ENCODE results near the gene C8G.

The C8G gene

DNA sequence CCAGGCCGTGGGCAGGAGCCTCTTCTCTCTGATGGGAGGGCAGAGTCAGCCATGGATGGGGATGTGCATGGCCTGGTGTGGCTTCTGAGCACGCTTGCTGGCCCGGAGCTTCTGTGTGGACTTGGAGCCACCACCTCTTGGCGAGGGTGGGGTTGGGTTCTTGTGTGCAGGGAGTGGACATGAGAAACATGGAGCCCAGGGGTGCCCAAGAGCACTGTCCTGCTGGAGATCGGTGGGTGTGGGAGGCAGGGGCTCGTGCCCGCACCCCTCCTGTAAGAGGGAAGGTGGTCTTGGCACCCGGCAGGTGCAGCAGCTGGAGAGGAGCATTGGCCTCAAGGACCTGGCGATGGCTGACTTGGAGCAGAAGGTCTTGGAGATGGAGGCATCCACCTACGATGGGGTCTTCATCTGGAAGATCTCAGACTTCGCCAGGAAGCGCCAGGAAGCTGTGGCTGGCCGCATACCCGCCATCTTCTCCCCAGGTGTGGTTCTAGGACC, 24.3 kb upstream of the C8G start:
- no peak overlapping the region for H3K4me3 ChIP-seq (replicated peaks; ENCODE audit: low read depth, low read length)
- TF ChIP-seq, protein P1, sequence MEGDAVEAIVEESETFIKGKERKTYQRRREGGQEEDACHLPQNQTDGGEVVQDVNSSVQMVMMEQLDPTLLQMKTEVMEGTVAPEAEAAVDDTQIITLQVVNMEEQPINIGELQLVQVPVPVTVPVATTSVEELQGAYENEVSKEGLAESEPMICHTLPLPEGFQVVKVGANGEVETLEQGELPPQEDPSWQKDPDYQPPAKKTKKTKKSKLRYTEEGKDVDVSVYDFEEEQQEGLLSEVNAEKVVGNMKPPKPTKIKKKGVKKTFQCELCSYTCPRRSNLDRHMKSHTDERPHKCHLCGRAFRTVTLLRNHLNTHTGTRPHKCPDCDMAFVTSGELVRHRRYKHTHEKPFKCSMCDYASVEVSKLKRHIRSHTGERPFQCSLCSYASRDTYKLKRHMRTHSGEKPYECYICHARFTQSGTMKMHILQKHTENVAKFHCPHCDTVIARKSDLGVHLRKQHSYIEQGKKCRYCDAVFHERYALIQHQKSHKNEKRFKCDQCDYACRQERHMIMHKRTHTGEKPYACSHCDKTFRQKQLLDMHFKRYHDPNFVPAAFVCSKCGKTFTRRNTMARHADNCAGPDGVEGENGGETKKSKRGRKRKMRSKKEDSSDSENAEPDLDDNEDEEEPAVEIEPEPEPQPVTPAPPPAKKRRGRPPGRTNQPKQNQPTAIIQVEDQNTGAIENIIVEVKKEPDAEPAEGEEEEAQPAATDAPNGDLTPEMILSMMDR (IDR thresholded peaks at IDR 0.05; ENCODE audit: low read length, missing control alignments), result no peak
- no peak for DNase-seq (ENCODE audit: low read depth)

DNA sequence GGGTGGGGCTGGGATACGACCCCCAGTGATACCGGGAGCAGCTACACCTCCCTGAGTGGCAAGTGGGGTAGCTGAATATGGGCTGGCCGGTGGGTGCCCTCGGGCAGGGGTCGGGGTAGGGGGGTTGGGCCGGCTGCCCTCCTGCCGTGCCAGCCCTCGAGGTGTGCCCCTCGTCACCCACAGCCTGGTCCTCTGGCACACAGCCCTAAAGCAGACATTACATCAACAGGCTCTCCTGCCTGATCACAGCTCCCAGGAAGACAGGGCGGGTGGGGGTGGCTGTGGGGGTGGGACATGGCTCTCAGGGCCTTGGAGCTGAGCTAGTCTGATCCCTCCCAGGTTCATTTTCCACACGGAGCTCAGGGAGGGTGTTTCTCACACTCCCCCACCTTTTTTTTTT, 23.7 kb upstream of the C8G start:
- no peak for DNase-seq (ENCODE audit: low read depth)
- TF ChIP-seq, protein P1 (IDR thresholded peaks at IDR 0.05; ENCODE audit: low read length, missing control alignments), result no peak
- no peak overlapping the region for H3K4me3 ChIP-seq (replicated peaks; ENCODE audit: low read depth, low read length)

DNA sequence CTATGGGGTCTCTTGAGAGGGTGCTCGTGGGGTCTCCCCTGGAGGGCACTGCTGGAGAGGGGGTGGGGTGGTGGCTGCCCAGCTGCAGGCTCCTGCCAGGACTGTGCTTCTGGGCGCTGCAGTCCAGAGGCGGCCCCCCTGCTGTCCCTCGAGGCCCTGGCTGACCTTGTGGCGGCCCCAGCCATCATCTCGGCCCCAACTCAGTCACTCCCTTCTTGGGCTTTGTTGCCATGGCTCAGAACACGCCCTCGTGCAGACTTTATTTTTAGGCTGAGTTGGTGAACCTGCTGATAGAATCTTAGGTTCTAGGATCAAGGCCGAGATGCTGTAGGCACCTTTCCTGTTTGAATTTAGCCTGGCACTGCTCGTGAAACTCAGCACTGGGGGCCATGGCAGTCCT, 23.3 kb upstream of the C8G start:
- H3K4me3 ChIP-seq (replicated peaks; ENCODE audit: low read depth, low read length), result no peak overlapping the region
- DNase-seq (ENCODE audit: low read depth), result no peak
- TF ChIP-seq, protein P1 (IDR thresholded peaks at IDR 0.05; ENCODE audit: low read length, missing control alignments), result no peak

DNA sequence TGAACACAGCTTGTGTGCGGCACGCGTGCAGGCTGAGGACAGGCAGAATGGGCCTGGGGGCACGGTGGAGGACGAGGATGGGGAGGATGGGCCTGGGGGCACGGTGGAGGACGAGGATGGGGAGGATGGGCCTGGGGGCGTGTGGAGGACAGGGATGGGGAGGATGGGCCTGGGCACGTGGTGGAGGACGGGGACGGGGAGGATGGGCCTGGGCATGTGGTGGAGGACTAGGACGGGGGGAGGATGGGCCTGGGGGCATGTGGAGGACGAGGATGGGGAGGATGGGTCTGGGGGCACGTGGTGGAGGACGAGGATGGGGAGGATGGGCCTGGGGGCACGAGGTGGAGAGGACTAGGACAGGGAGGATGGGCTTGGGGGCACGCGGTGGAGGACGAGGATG, 22.5 kb upstream of the C8G start:
- no peak for DNase-seq (ENCODE audit: low read depth)
- no peak overlapping the region for H3K4me3 ChIP-seq (replicated peaks; ENCODE audit: low read depth, low read length)
- TF ChIP-seq, protein P1 (IDR thresholded peaks at IDR 0.05; ENCODE audit: low read length, missing control alignments), result no peak

DNA sequence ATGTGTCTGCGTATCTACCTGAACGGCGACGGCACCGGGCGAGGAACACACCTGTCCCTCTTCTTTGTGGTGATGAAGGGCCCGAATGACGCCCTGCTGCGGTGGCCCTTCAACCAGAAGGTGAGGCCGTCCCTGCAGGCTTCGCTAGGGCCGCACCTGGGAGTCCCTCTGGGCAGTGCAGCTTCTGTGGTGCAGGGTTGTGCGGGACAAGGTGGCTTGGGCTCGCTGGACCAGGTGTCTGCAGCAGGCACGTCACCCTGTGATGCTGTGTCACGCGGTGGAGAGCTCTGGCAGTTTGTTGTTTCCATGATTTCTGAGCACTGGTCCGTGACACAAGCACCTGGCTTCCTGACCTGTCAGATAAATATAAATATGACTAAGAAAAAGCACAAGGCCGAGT, 21.2 kb upstream of the C8G start:
- TF ChIP-seq, protein P1 (IDR thresholded peaks at IDR 0.05; ENCODE audit: low read length, missing control alignments), result no peak
- no peak overlapping the region for H3K4me3 ChIP-seq (replicated peaks; ENCODE audit: low read depth, low read length)
- DNase-seq (ENCODE audit: low read depth), result no peak

DNA sequence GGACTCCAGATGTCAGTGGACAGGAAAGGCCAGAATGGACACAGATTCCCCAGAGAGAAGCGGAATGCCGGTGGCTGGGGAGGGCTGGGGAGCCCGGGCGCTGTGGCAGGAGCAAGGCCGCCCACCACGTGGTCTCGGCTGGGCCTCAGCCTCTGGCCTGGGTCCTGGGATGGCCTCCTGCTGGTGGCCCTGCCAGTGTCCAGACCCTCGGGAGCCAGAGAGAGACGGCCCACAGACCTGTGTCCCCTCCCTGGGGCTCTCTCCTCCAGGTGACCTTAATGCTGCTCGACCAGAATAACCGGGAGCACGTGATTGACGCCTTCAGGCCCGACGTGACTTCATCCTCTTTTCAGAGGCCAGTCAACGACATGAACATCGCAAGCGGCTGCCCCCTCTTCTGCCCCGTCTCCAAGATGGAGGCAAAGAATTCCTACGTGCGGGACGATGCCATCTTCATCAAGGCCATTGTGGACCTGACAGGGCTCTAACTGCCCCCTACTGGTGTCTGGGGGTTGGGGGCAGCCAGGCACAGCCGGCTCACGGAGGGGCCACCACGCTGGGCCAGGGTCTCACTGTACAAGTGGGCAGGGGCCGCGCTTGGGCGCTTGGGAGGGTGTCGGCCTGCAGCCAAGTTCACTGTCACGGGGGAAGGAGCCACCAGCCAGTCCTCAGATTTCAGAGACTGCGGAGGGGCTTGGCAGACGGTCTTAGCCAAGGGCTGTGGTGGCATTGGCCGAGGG, 19.5 kb upstream of the C8G start:
- H3K4me3 ChIP-seq (replicated peaks; ENCODE audit: low read depth, low read length), result no peak overlapping the region
- no peak for DNase-seq (ENCODE audit: low read depth)
- TF ChIP-seq, protein P1 (IDR thresholded peaks at IDR 0.05; ENCODE audit: low read length, missing control alignments), result no peak
